GM23338 (cell line): ENCODE measurements around the gene CERT1.

Experiments
- CREB1 ChIP-seq: fragments of 250-450 bp; sonication (Bioruptor Pico); IDR thresholded peaks from 2 replicates; pipeline ENCODE4 v1.5.0; 2020; ENCODE audit warnings: low read depth, mild to moderate bottlenecking, moderate library complexity
- CTCF ChIP-seq, 2 experiments: fragments of 200-600 bp in 1 of 2; sonication (generic) in 1 of 2; conservative IDR thresholded peaks; 2 replicates each; pipeline versions ENCODE4 v1.5.1 to v1.6.1; 2016 to 2017; ENCODE audit warnings: antibody characterized with exemption in 2 of 2, low read depth in 2 of 2, mild to moderate bottlenecking in 2 of 2, moderate library complexity in 1 of 2
- ETS1 ChIP-seq: IDR thresholded peaks from 2 replicates; pipeline ENCODE4 v1.6.1; 2016; ENCODE audit warnings: antibody characterized with exemption
- EZH2 ChIP-seq: fragments of 200-600 bp; sonication (generic); IDR thresholded peaks from one replicate; pipeline ENCODE4 v1.8.0; 2017; ENCODE audit warnings: antibody characterized with exemption, mild to moderate bottlenecking, low read depth; ENCODE audit not compliant: unreplicated experiment
- EZH2phosphoT487 ChIP-seq: fragments of 200-600 bp; sonication (generic); IDR thresholded peaks from one replicate; pipeline ENCODE4 v1.8.1; 2018; ENCODE audit warnings: antibody characterized with exemption; ENCODE audit not compliant: unreplicated experiment
- JUNB ChIP-seq: IDR thresholded peaks from one replicate; pipeline ENCODE4 v1.6.1; 2016; ENCODE audit warnings: antibody characterized with exemption; ENCODE audit not compliant: unreplicated experiment
- NANOG ChIP-seq: IDR thresholded peaks from 2 replicates; pipeline ENCODE4 v1.6.1; 2016; ENCODE audit warnings: antibody characterized with exemption, borderline replicate concordance
- POLR2AphosphoS5 ChIP-seq: IDR thresholded peaks from 2 replicates; pipeline ENCODE4 v1.6.1; 2016; ENCODE audit warnings: antibody characterized with exemption, low read depth
- REST ChIP-seq: IDR thresholded peaks from one replicate; pipeline ENCODE4 v1.6.1; 2018; ENCODE audit warnings: antibody characterized with exemption; ENCODE audit not compliant: unreplicated experiment
- STAT1 ChIP-seq: IDR thresholded peaks from one replicate; pipeline ENCODE4 v1.6.1; 2016; ENCODE audit warnings: antibody characterized with exemption; ENCODE audit not compliant: unreplicated experiment
- ZNF114 ChIP-seq: fragments of 250-450 bp; sonication (Bioruptor Pico); IDR thresholded peaks from 2 replicates; pipeline ENCODE4 v1.5.0; 2020; ENCODE audit warnings: mild to moderate bottlenecking, moderate library complexity
- ZNF331 ChIP-seq: fragments of 250-450 bp; sonication (Bioruptor Pico); IDR thresholded peaks from 2 replicates; pipeline ENCODE4 v1.5.0; 2020; ENCODE audit warnings: low read depth, mild to moderate bottlenecking, moderate library complexity
- ZNF462 ChIP-seq: fragments of 250-450 bp; sonication (Bioruptor Pico); IDR thresholded peaks from 2 replicates; pipeline ENCODE4 v1.5.0; 2020; ENCODE audit warnings: mild to moderate bottlenecking, moderate library complexity

GRCh38 chr5:75519761-75520160, 8.3 kb upstream of the CERT1 start:
- TF ChIP-seq POLR2AphosphoS5 (no peak), CTCF (conservative IDR thresholded peaks at IDR 0.05; ENCODE audit: low read depth in 2 of 2) (no peak), EZH2 (no peak), CREB1 (CRISPR knock-in tag) (no peak), REST (no peak), STAT1 (no peak), ETS1 (no peak), EZH2phosphoT487 (no peak), JUNB (no peak), ZNF114 (no peak), NANOG (no peak), ZNF331 (CRISPR knock-in tag) (no peak), ZNF462 (no peak)
